ENCODE results near the gene DMTF1. TPM values are rescaled to one million over a fixed set of nuclear protein-coding genes. Genes with fewer than 3 reads are reported as not detected.

The DMTF1 gene
- total RNA-seq, 3 donors from 2014 or later, result 39.7 to 45.5 (median 43.7) TPM

DNA sequence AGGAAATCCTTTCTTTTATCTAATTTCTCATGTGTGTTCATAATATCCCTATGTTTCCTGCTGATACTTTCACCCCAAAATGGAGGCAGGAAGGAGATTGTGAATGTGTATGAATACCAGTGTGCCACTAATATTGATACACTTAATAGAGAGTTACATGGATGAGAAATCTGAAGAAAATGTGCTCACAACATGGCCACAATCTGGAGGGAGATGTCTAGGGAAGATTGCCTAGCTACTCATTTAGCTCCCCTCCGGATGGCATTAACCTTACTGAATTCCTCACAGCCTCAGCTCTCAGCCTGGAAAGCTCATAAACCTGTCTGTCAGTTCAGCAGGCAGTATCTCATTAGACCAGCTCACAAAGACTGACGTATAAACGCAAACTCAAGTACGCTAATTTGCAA, 23.4 kb upstream of the DMTF1 start:
- DNase-seq, result no peak
- H3K9me3 Mint-ChIP-seq, result no peaks in the 10 kb centered on the region
- H3K36me3 Mint-ChIP-seq (ENCODE audit: insufficient read depth), result no peaks in the 10 kb centered on the region

DNA sequence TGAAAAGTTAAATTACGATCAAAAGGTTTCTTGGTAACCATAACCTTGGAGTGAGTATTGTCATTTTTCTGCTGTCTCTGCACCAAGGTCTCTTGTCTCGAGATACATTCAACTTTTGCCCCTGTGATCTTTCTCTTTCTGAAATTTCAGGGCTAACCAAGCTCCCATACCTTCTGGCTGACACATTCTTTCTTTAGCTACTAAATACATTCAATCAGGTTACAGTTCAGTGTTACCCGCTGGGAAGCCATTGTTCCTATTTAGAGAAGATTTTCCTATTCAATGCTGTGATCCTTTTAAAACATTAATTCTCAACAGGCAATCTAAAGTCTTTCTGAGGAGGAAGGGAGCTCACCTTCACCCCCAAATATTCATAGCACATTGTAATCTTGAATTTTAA, 22.9 kb upstream of the DMTF1 start:
- H3K4me1 Mint-ChIP-seq (ENCODE audit: low read depth), result peaks cover 3% of the 10 kb centered on the region
- H3K36me3 Mint-ChIP-seq (ENCODE audit: insufficient read depth), result no peaks in the 10 kb centered on the region
- no peaks in the 10 kb centered on the region for H3K9me3 Mint-ChIP-seq
- no peak for ATAC-seq
- H3K27me3 Mint-ChIP-seq (ENCODE audit: low read depth), result peaks cover 4% of the 10 kb centered on the region
- no peak for DNase-seq
- H3K4me3 Mint-ChIP-seq, result no peak overlapping the region

More for the DNA sequence above, 23.4 kb upstream of the DMTF1 start:
- Mint-ChIP-seq H3K27me3 (ENCODE audit: low read depth) (peaks cover 4% of the 10 kb centered on the region), H3K4me3 (no peak overlapping the region), H3K4me1 (ENCODE audit: low read depth) (peaks cover 3% of the 10 kb centered on the region)
- no peak for ATAC-seq

DNA sequence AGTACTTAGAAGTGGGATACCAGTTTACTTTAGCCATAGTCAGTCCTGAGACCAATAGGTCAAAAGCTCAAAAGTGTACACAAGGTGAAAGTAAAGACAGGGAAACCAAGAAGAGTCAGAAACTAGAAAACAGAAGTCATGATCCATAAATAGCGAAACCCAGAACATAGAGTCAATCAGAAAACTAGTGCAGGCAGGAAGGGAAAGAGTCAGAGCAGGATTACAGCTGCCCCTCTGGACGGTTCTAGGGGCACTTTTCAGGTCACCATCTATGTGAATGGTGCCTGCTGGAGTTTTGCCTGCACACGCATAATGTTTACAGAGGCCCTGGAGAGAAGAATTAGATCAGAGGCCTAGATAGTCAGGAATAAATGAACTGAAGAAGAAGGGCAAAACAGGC, 22.4 kb upstream of the DMTF1 start:
- Mint-ChIP-seq H3K36me3 (ENCODE audit: insufficient read depth) (no peaks in the 10 kb centered on the region), H3K4me3 (no peak overlapping the region), H3K4me1 (ENCODE audit: low read depth) (peaks cover 3% of the 10 kb centered on the region), H3K27me3 (ENCODE audit: low read depth) (peaks cover 4% of the 10 kb centered on the region), H3K9me3 (no peaks in the 10 kb centered on the region)
- DNase-seq (no peak), ATAC-seq (no peak)

DNA sequence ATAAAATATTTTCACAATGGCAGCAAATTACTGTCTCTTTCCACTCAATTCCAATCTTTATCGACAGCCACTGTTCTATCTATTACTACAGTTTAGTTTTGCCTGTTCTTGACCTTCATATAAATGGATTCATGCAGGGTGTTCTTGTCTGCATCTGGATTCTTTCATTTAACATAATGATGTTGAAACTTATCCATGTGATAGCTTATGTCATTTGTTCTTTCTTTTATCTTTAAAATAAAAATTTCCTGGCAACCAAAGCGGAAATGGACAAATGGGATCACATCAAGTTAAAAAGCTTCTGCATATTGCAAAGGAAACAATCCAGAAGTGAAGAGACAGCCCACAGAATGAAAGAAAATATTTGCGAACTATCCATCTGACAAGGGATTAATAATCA, 20.5 kb upstream of the DMTF1 start:
- DNase-seq (no peak), ATAC-seq (no peak)
- Mint-ChIP-seq H3K27me3 (ENCODE audit: low read depth) (peaks cover 5% of the 10 kb centered on the region), H3K9me3 (no peaks in the 10 kb centered on the region), H3K36me3 (ENCODE audit: insufficient read depth) (no peaks in the 10 kb centered on the region), H3K4me3 (no peak overlapping the region), H3K4me1 (ENCODE audit: low read depth) (peaks cover 3% of the 10 kb centered on the region)

DNA sequence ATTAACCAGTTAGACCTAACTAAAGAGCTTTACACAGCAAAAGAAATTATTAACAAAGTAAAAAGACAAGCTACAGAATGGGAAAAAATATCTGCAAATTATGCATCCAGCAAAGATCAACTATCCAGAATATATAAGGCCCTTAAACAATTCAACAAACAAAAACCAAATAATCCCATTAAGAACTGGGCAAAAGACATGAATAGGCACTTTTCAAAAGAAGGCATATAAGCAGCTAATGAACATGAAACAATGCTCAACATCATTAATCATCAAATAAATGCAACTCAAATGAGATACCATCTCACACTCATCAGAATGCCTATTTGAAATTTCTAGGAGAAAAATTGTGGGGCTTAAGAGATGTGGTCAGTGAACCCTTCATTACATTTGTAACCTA, 15.0 kb upstream of the DMTF1 start:
- H3K4me3 Mint-ChIP-seq, result no peak overlapping the region
- no peaks in the 10 kb centered on the region for H3K36me3 Mint-ChIP-seq (ENCODE audit: insufficient read depth)
- H3K27me3 Mint-ChIP-seq (ENCODE audit: low read depth), result peaks cover 18% of the 10 kb centered on the region
- ATAC-seq (no peak), DNase-seq (no peak)
- peaks cover 3% of the 10 kb centered on the region for H3K4me1 Mint-ChIP-seq (ENCODE audit: low read depth)
- H3K9me3 Mint-ChIP-seq, result no peaks in the 10 kb centered on the region

DNA sequence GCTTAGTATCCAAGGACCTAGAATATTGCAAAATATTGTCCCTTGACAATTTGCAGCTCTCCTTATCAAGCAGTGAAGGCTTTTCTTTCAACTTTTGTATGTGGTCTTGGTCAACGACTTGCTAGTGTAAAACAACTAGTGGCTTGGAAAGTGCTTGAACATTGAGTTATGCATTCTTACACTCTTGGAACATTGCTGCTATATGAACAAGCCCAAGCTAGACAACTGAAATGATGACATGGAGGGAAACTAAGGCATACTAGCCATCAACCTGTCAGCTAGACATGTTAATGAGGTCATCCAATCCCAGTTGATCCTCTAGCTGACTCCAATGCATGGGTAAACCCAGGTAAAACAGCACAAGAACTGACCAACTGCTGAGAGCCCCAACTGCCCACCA, 12.7 kb upstream of the DMTF1 start:
- peaks cover 18% of the 10 kb centered on the region for H3K27me3 Mint-ChIP-seq (ENCODE audit: low read depth)
- no peak for ATAC-seq
- H3K36me3 Mint-ChIP-seq (ENCODE audit: insufficient read depth), result no peaks in the 10 kb centered on the region
- no peak for DNase-seq
- H3K4me1 Mint-ChIP-seq (ENCODE audit: low read depth), result no peaks in the 10 kb centered on the region
- H3K4me3 Mint-ChIP-seq, result no peak overlapping the region
- H3K9me3 Mint-ChIP-seq, result no peaks in the 10 kb centered on the region

DNA sequence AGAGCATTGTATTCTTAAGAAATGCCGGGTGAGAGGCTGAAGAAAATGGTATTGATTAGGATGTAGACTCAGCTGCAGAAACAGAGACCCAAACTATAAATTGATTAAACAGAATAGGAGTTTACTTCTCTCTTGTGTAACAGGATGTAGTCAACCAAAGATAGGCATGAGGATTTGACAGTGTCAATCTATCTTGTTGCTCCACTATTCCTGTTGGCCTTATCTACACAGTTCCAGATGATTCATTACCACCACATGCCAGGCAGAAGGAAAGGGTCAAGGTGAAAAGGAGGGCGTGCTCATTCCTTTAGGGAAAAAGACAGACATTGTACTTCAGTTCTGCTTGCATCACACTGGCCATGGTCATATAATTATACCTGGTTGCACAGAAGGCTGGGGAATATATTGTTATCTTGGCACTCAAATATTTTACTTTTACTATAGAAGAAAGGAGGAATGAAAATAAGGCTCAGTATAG, 11.9 kb upstream of the DMTF1 start:
- Mint-ChIP-seq H3K27me3 (ENCODE audit: low read depth) (peaks cover 18% of the 10 kb centered on the region), H3K4me3 (no peak overlapping the region), H3K4me1 (ENCODE audit: low read depth) (no peaks in the 10 kb centered on the region), H3K9me3 (no peaks in the 10 kb centered on the region), H3K36me3 (ENCODE audit: insufficient read depth) (no peaks in the 10 kb centered on the region)
- ATAC-seq (no peak), DNase-seq (no peak)

DNA sequence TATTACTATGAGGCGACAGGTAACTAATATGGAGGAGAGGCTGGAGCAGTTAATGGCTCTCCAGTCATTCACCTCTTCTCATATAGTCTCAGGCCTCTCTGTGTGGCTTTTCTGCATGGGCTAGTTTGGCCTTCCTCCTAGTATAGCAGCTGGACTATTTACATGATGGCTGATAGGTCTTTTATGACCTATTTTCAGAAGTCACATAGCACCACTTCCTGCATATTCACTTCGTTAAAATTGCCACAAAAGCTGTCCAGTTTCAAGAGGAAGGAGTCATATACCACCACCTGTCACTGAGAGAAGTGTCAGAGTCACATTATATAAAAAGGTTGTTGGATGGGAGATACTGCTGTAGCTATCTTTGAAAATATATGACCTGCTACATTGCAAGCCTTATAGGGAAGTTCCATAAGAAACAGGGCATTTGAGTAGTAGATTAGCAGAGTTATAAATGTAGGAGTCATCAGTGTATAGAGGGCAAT, 8.0 kb upstream of the DMTF1 start:
- peaks cover 1% of the 10 kb centered on the region for H3K27me3 Mint-ChIP-seq (ENCODE audit: low read depth)
- no peaks in the 10 kb centered on the region for H3K36me3 Mint-ChIP-seq (ENCODE audit: insufficient read depth)
- H3K4me1 Mint-ChIP-seq (ENCODE audit: low read depth), result no peaks in the 10 kb centered on the region
- H3K9me3 Mint-ChIP-seq, result no peaks in the 10 kb centered on the region
- ATAC-seq (peak in 1 of 2 donors; percentile 21), DNase-seq (no peak)
- H3K4me3 Mint-ChIP-seq, result no peak overlapping the region

DNA sequence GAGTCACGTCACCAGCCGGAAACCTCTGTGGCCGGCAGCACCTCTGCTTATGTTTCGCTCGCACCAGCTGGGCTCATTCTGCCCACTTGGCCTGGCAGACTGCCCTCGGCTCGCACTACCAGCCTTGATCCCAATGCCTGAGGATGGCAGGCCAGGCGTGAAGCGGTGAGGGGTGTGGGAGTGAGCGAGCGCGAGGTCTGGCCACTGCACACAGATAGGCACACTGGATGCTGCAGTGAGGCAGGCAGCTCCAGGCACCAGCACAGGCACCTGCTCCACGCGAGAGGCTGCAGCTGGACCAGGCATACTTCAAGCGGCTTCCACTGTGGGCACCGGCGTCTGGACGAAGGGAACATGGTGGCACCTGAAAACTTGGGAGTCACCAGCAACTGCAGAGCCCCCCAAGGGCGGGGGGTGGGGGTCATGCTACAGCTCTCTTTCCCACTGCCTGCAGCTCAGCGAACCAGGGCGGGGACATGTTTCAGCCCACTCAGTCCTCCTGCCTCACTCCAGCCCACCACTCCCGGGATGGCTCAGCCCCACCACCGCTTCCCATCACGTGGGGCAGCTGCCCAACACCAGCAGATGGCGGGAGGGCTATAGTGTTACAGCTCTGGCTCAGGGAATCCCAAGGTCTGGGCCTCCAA, 5.4 kb upstream of the DMTF1 start:
- no peaks in the 10 kb centered on the region for H3K9me3 Mint-ChIP-seq
- DNase-seq, result no peak
- peaks cover 2% of the 10 kb centered on the region for H3K4me1 Mint-ChIP-seq (ENCODE audit: low read depth)
- H3K36me3 Mint-ChIP-seq (ENCODE audit: insufficient read depth), result no peaks in the 10 kb centered on the region
- H3K4me3 Mint-ChIP-seq, result no peak overlapping the region
- ATAC-seq, result no peak
- no peaks in the 10 kb centered on the region for H3K27me3 Mint-ChIP-seq (ENCODE audit: low read depth)

DNA sequence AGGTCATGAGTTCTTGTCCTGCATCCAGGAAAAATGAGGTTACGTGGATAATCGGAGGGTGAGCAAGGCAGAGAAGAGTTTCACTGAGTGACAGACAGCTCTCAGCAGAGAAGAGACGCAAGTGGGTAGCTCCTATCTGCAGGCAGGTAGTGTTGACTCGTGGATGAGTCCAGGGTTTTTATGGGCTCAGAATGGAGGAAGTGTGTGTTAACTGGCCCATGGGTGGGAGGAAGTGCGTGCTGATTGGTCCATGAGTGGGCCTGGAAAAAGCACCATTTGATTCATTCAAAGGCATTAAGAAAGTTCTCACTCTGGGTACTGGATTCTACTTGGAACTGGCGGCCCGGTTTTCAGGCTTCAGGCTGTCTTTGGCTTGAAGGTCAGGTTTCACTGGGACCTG, 4.8 kb upstream of the DMTF1 start:
- Mint-ChIP-seq H3K9me3 (no peaks in the 10 kb centered on the region), H3K27me3 (ENCODE audit: low read depth) (no peaks in the 10 kb centered on the region), H3K4me3 (no peak overlapping the region), H3K4me1 (ENCODE audit: low read depth) (peaks cover 2% of the 10 kb centered on the region), H3K36me3 (ENCODE audit: insufficient read depth) (no peaks in the 10 kb centered on the region)
- ATAC-seq, result no peak
- DNase-seq, result no peak

DNA sequence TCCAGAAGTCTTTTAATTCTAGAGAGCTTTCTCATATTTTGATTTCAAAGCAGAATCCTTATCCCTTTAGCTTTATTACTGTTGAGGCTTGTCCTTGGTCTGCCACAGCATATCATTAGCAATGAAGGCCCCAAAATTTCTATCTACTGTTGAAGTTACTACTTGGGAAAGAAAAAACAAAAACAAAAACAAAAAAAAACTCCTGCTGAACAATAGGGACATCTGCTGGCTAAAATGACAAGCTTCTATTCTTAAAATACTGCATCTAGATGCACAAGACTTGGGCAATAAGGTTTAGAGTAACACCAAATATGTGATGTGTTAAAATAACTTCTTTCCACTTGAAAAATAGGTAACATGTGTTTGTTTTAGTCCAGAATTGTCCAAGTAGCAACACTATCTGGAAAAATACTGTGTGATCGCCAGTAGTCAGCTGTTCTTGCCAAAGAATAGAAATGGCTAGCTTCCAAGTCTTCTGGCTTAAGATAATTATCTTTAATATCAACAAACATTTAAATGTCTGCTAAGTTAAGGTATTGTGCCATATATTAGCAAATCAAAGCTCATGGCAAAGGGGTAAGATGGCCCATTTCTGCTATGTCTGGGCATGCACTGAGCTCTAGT, 3.8 kb upstream of the DMTF1 start:
- Mint-ChIP-seq H3K9me3 (no peaks in the 10 kb centered on the region), H3K4me3 (no peak overlapping the region), H3K27me3 (ENCODE audit: low read depth) (no peaks in the 10 kb centered on the region), H3K36me3 (ENCODE audit: insufficient read depth) (no peaks in the 10 kb centered on the region), H3K4me1 (ENCODE audit: low read depth) (peaks cover 4% of the 10 kb centered on the region)
- DNase-seq (no peak), ATAC-seq (no peak)

DNA sequence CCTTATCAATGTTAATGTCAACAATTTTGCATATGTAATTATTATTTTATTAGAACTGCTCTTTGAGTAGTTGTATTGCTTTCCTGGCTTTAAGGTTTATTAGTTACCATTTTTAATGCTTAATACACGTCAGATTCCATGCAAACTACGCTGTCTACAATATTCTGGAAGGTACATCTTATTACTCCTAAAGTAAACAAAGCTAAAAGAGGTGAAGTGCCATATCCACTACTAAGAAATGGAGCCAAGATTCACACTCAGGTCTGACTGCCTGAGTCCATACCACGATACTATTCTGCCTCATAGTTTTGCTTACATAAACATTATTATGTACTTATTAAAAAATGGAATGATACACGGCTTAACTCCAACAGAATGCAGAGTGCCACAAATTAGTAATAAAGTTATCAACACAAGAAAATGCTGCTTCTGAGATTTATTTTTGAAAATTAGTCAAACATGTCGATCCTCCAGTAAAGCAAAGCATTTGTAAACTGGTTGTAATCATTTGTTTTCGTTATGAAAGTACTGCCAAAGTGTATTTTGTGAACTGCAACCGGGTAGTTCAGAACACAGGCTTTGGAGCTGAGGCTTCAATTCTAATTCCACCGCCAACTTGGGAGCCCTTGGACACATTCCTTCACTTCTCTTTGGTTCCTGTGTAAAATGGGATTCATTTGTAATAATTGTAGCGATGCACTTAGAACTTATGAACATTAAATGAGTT, 1.1 kb upstream of the DMTF1 start:
- Mint-ChIP-seq H3K27me3 (ENCODE audit: low read depth) (no peaks in the 10 kb centered on the region), H3K36me3 (ENCODE audit: insufficient read depth) (peaks cover 3% of the 10 kb centered on the region)
- ATAC-seq, result no peak

DNA sequence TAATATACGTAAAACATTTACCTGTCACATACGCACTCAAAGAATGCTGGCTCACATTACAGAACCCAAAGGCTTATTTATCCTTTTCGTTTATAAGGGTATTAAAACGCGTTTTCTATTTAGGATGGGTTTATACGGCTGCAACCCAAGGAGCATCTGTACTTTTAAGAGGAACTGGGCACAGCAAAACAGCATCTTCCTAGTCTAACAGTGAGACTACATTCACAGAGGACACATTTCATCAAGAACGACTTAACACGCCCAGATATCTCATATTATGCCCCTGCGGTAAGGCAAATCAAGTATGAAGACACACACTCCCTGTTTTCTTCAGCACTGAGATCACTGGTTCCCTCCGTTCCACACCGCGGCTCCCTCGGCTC, 533 bp upstream of the DMTF1 start:
- Mint-ChIP-seq H3K4me3 (peak overlapping the region; percentile 96), H3K4me1 (ENCODE audit: low read depth) (peaks cover 34% of the 10 kb centered on the region), H3K36me3 (ENCODE audit: insufficient read depth) (peaks cover 3% of the 10 kb centered on the region), H3K9me3 (no peaks in the 10 kb centered on the region), H3K27me3 (ENCODE audit: low read depth) (no peaks in the 10 kb centered on the region)
- no peak for DNase-seq
- ATAC-seq, result peak; percentile 44 to 49

More for the DNA sequence above, 1.1 kb upstream of the DMTF1 start:
- Mint-ChIP-seq H3K9me3 (no peaks in the 10 kb centered on the region), H3K4me3 (peak overlapping the region; percentile 96), H3K4me1 (ENCODE audit: low read depth) (peaks cover 29% of the 10 kb centered on the region)
- DNase-seq, result no peak

DNA sequence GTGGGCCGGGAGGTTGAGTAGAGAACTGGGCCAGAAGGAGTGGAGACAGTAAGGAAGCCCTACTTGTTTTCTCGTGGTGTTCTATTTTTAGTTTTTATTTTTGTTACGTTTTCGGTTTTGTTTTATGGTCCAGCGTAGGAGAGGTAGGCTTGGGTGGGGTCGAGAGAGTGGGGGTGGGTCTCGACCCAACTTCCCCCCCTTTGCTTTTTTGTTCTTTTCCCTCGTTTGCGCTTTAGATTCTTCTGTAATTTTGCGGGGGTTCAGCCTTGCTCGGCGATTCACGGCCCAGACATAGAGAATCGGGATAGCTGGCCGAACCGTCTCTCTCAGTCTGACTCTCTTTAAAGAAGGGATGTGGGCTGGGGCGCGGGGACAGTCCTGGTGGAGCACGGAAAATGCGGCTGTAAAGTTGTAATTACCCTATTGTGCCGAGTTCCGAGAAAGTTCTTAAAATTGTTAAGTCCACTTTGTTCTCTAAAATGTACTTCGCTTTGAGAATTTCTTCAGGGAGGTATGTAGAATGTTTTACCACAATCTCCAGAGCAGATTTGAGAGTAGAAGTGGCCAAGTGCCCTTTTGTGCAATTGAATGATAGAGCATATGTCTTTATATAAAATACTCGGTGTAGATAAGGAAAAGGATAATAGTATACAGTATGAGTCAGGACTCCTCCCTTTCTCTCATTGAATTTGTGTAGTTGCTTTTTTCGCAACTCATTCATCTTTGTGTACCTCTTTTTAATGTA, 816 bp downstream of the DMTF1 start:
- peak overlapping the region; percentile 96 for H3K4me3 Mint-ChIP-seq
- peak; percentile 6 for ATAC-seq
- H3K36me3 Mint-ChIP-seq (ENCODE audit: insufficient read depth), result peaks cover 7% of the 10 kb centered on the region
- no peaks in the 10 kb centered on the region for H3K9me3 Mint-ChIP-seq
- peak; percentile 8 for DNase-seq
- H3K4me1 Mint-ChIP-seq (ENCODE audit: low read depth), result peaks cover 47% of the 10 kb centered on the region
- H3K27me3 Mint-ChIP-seq (ENCODE audit: low read depth), result no peaks in the 10 kb centered on the region
